ENCODE results near the gene PCSK7.

GRCh38 chr11:117201658-117202305 lies 30.1 kb downstream of the PCSK7 start:
- TF ChIP-seq CTCF (IDR thresholded peaks at IDR 0.05; ENCODE audit: low read length), result no peak
- no peak for TF ChIP-seq EZH2 (optimal IDR thresholded peaks at IDR 0.05; ENCODE audit: low read depth, low read length)
